Trophoblast cell (in vitro differentiated cells and primary cell): ENCODE data around the gene CCDC102A.

Experiments
- DNase-seq, 2 donors: peaks; one replicate each; pipeline ENCODE4 v3.0.0-alpha.2; 2016
- H2AFZ ChIP-seq: 2 replicates; pipeline ENCODE4 v1.6.1; 2013; ENCODE audit warnings: low read length, moderate library complexity, mild to moderate bottlenecking; ENCODE audit not compliant: insufficient read depth, poor library complexity
- H2AK5ac ChIP-seq: 2 replicates; pipeline ENCODE4 v1.6.1; 2013; ENCODE audit warnings: mild to moderate bottlenecking, low read length
- H2BK120ac ChIP-seq: 2 replicates; pipeline ENCODE4 v1.6.1; 2013; ENCODE audit warnings: low read length, mild to moderate bottlenecking, moderate library complexity; ENCODE audit not compliant: insufficient read depth, poor library complexity
- H2BK12ac ChIP-seq: 2 replicates; pipeline ENCODE4 v1.6.1; 2013; ENCODE audit warnings: mild to moderate bottlenecking, low read length, moderate library complexity
- H2BK5ac ChIP-seq: 2 replicates; pipeline ENCODE4 v1.6.1; 2013; ENCODE audit warnings: low read length, low read depth, moderate library complexity, mild to moderate bottlenecking; ENCODE audit not compliant: poor library complexity
- H3K14ac ChIP-seq: 2 replicates; pipeline ENCODE4 v1.6.1; 2013; ENCODE audit warnings: mild to moderate bottlenecking, low read length
- H3K18ac ChIP-seq: 2 replicates; pipeline ENCODE4 v1.6.1; 2013; ENCODE audit warnings: mild to moderate bottlenecking, low read length
- H3K23ac ChIP-seq: 2 replicates; pipeline ENCODE4 v1.6.1; 2013; ENCODE audit warnings: low read length
- H3K27ac ChIP-seq: 2 replicates; pipeline ENCODE4 v1.5.1; 2013; ENCODE audit warnings: low read depth, mild to moderate bottlenecking, inconsistent platforms, low read length, moderate library complexity
- H3K27me3 ChIP-seq: 2 replicates; pipeline ENCODE4 v1.6.1; 2013; ENCODE audit warnings: inconsistent platforms, mild to moderate bottlenecking, low read length, moderate library complexity; ENCODE audit not compliant: insufficient read depth
- H3K36me3 ChIP-seq, 2 experiments: 1 replicate in 1 of 2; 2 replicates in 1 of 2; pipeline ENCODE4 v1.6.1; 2013; ENCODE audit warnings: low read length in 2 of 2, mild to moderate bottlenecking in 2 of 2, moderate library complexity in 1 of 2; ENCODE audit not compliant: insufficient read depth in 2 of 2, control insufficient read depth in 1 of 2
- H3K4ac ChIP-seq: 2 replicates; pipeline ENCODE4 v1.6.1; 2013; ENCODE audit warnings: low read depth, mild to moderate bottlenecking, low read length, moderate library complexity
- H3K4me1 ChIP-seq, 2 experiments: 1 replicate in 1 of 2; 2 replicates in 1 of 2; pipeline ENCODE4 v1.6.1; 2013; ENCODE audit warnings: low read length in 2 of 2, mild to moderate bottlenecking in 2 of 2, moderate library complexity in 1 of 2; ENCODE audit not compliant: insufficient read depth in 2 of 2, control insufficient read depth in 1 of 2
- H3K4me2 ChIP-seq: 2 replicates; pipeline ENCODE4 v1.6.1; 2013; ENCODE audit warnings: inconsistent platforms, mild to moderate bottlenecking, low read length, moderate library complexity
- H3K4me3 ChIP-seq: 2 replicates; pipeline ENCODE4 v1.5.1; 2013; ENCODE audit warnings: mild to moderate bottlenecking, low read depth, low read length, inconsistent platforms
- H3K79me1 ChIP-seq: one replicate; pipeline ENCODE4 v1.6.1; 2013; ENCODE audit warnings: low read length
- H3K79me2 ChIP-seq: 2 replicates; pipeline ENCODE4 v1.6.1; 2013; ENCODE audit warnings: low read length, mild to moderate bottlenecking; ENCODE audit not compliant: control insufficient read depth, insufficient read depth, poor library complexity
- H3K9ac ChIP-seq: 2 replicates; pipeline ENCODE4 v1.6.1; 2013; ENCODE audit warnings: mild to moderate bottlenecking, low read length
- H3K9me3 ChIP-seq: 2 replicates; pipeline ENCODE4 v1.6.1; 2013; ENCODE audit warnings: low read depth, mild to moderate bottlenecking, control low read depth, inconsistent platforms, low read length; ENCODE audit not compliant: insufficient read depth
- H4K12ac ChIP-seq: 2 replicates; pipeline ENCODE4 v1.6.1; 2013; ENCODE audit warnings: low read depth, mild to moderate bottlenecking, low read length, moderate library complexity
- H4K8ac ChIP-seq: 2 replicates; pipeline ENCODE4 v1.6.1; 2013; ENCODE audit warnings: low read depth, mild to moderate bottlenecking, low read length, moderate library complexity
- H4K91ac ChIP-seq: one replicate; pipeline ENCODE4 v1.6.1; 2013; ENCODE audit warnings: low read depth, mild to moderate bottlenecking, low read length, moderate library complexity
- WGBS: extraction: QIAGEN DNeasy Blood & Tissue Kit; methylation state at CpG from one replicate; pipeline ENCODE4 v1.1.7; 2013; ENCODE audit warnings: missing lambda C conversion rate; ENCODE audit not compliant: insufficient read length, insufficient coverage; ENCODE audit errors: extremely low coverage; 5-methylcytosine and 5-hydroxymethylcytosine counted together

Gene CCDC102A

DNA sequence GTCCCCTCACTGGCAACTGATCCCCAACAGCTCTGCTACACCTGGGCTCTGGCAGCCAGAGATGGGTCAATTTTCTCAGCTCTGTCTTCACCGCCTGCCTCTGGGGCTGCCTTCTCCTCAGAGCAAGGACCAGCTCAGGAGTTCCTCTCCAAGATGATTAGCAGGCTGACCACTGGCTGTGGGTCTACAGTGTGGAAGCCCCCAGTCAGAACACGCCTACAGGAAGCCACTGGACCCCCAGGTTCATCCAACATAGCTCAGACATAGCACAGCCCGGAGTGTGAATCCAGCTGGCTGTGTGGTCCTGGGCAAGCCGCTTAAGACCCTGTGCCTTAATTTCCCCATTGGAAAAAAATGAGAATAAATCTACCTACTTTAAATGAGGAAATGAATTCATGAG is 55.0 kb downstream of the CCDC102A start:
- Histone ChIP-seq H3K9ac (no peak overlapping the region), H3K14ac (peak overlapping the region; percentile 50), H3K27ac (peak overlapping the region; percentile 70), H4K91ac (peak overlapping the region; percentile 65), H2AK5ac (no peak overlapping the region), H3K9me3 (peaks cover 3% of the 10 kb centered on the region), H3K4me1 (peaks cover 60 to 76% of the 10 kb centered on the region in 2 experiments), H2BK5ac (peak overlapping the region; percentile 59), H3K36me3 (peaks cover 73 to 83% of the 10 kb centered on the region in 2 experiments), H4K12ac (peak overlapping the region; percentile 28), H4K8ac (peak overlapping the region; percentile 40), H3K79me1 (peaks cover 69% of the 10 kb centered on the region), H3K18ac (peak overlapping the region; percentile 73), H2BK12ac (peak overlapping the region; percentile 12), H3K27me3 (no peaks in the 10 kb centered on the region), H3K79me2 (peaks cover 76% of the 10 kb centered on the region), H3K4ac (peak overlapping the region; percentile 89), H3K4me3 (no peak overlapping the region), H2BK120ac (peak overlapping the region; percentile 1), H3K4me2 (no peak overlapping the region), H2AFZ (no peak overlapping the region), H3K23ac (no peak overlapping the region)
- no peak for DNase-seq
- no CpG with 5 or more reads among the region's 4 CpGs for WGBS

DNA sequence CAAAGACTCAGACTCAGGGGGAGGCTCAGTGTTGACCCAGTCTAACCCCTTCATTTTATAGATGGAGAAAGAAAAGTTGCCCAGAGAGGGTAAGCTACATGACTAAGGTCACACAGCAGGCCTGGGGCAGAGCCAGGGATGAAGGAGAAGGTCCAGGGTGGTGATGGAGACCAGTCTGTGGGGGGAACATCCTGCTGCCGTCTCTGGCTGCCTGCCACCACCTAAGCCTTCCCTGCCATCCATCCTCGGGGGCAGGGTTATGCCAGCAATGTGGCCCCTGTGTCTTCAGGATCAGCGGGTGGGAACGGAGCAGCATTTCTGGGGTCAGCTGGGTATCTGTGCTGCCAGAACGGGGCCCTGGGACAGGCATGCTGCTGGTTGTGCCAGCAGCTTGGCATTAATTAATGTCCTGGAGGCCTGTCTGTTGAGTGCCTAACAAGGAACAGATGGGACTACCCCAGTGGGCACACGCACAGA is 55.6 kb downstream of the CCDC102A start:
- Histone ChIP-seq H3K4me1 (peaks cover 66 to 82% of the 10 kb centered on the region in 2 experiments), H2AK5ac (no peak overlapping the region), H3K9me3 (peaks cover 3% of the 10 kb centered on the region), H3K4me3 (no peak overlapping the region), H4K91ac (peak overlapping the region; percentile 65), H3K14ac (peak overlapping the region; percentile 50), H3K27me3 (no peaks in the 10 kb centered on the region), H2BK120ac (peak overlapping the region; percentile 1), H3K23ac (no peak overlapping the region), H4K12ac (peak overlapping the region; percentile 4), H3K79me1 (peaks cover 67% of the 10 kb centered on the region), H3K36me3 (peaks cover 80 to 89% of the 10 kb centered on the region in 2 experiments), H2BK5ac (peak overlapping the region; percentile 73), H2BK12ac (peak overlapping the region; percentile 50), H3K79me2 (peaks cover 72% of the 10 kb centered on the region), H3K4me2 (peak overlapping the region; percentile 10), H3K18ac (peak overlapping the region; percentile 73), H4K8ac (peak overlapping the region; percentile 43), H3K4ac (peak overlapping the region; percentile 89), H3K9ac (no peak overlapping the region), H2AFZ (no peak overlapping the region), H3K27ac (peak overlapping the region; percentile 70)
- DNase-seq: no peak
- no CpG with 5 or more reads among the region's 6 CpGs for WGBS

DNA sequence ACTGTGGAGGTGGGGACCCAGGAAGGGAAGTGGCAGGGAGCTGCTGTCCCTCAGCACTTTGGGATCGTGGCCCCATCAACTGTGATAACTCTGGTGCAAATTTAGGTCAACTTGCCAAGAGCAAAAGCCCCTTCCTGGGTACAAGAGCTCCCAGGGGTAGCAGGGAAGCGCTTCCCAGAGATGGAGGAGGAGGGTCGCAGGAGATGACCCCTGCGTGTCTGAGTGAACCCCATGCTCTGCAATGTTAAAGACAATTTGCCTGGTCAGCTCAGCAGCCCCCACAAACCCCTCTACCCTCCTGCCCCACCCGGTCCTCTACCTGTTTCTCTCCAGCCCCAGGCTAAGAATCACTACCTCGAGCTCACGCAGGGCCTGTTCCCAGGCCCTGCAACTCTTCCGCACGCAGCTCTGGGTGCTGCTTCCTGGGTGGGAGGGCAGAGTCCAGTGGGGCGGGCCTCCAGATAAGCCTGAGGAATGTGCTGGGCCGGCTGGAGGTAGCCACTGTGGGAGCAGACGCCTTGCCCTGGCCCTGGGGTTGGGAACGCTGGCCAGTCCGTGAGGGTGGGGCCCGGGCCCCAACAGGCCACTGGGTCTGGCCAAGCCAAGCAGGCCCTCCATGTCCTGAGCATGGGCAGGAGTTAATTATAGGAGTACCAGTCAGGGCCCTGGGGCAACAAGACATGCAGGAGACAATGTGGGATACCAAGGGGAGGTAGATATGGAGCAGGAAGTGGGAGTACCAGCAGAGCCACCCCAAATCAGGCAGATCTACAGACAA is 56.2 kb downstream of the CCDC102A start:
- Histone ChIP-seq H3K79me2 (peaks cover 66% of the 10 kb centered on the region), H3K27ac (peak overlapping the region; percentile 70), H3K9me3 (peaks cover 3% of the 10 kb centered on the region), H3K23ac (no peak overlapping the region), H3K9ac (no peak overlapping the region), H3K18ac (peak overlapping the region; percentile 19), H3K14ac (peak overlapping the region; percentile 66), H3K4ac (peak overlapping the region; percentile 89), H3K4me2 (peak overlapping the region; percentile 49), H4K12ac (no peak overlapping the region), H3K36me3 (peaks cover 81 to 91% of the 10 kb centered on the region in 2 experiments), H4K91ac (peak overlapping the region; percentile 65), H3K27me3 (no peaks in the 10 kb centered on the region), H3K4me3 (no peak overlapping the region), H2BK120ac (peak overlapping the region; percentile 57), H4K8ac (peak overlapping the region; percentile 72), H2AFZ (no peak overlapping the region), H3K4me1 (peaks cover 71 to 84% of the 10 kb centered on the region in 2 experiments), H2BK5ac (peak overlapping the region; percentile 66), H2BK12ac (peak overlapping the region; percentile 38), H3K79me1 (peaks cover 63% of the 10 kb centered on the region), H2AK5ac (no peak overlapping the region)
- DNase-seq: peak; percentile 43 to 69
- WGBS: no CpG with 5 or more reads among the region's 15 CpGs

DNA sequence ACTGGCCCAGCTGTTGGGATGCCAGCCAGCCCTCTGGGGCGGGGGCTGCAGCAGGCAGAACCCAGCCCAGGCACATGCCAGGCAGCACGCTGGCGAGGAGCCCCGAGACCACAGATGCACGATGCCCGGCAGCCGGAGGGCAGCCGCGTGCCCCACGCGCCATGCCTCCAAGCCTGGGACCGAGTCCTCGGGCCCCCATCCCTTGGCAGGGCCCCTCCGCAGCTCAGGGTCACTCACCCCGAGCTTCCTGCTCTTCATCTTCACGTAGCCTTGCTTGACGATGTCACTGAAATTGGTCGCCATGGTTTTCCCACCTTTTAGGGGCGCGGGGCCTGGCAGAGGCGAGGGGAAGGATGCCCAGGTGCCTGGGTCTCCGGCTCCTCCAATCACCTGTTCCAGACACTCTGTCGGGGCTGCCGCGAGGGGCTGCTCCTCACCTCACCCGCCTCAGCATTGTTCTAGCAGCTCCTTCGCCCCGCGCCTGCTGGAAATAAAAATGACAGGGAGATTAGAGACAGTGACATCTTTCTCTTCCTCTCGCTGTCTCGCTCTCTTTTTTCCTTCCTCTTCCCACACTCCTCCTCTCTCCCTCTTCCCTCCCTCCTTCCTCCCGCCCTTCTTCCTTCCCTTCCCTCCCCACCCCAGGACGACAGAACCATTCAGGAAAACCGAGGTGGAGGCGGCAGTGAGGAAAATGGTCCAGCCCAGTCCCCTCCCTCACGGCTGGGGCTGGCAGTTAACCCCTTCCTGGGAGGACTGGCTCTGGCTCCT is 57.0 kb downstream of the CCDC102A start:
- H3K79me1 ChIP-seq: peaks cover 56% of the 10 kb centered on the region
- H3K14ac ChIP-seq: peak overlapping the region; percentile 66
- H3K27me3 ChIP-seq: no peaks in the 10 kb centered on the region
- H3K18ac ChIP-seq: peak overlapping the region; percentile 20
- H4K12ac ChIP-seq: no peak overlapping the region
- H3K4ac ChIP-seq: peak overlapping the region; percentile 89
- peaks cover 81 to 91% of the 10 kb centered on the region in 2 experiments for H3K36me3 ChIP-seq
- 100% methylated on average over 1 of the region's 36 CpGs for WGBS
- DNase-seq: no peak
- H4K8ac ChIP-seq: peak overlapping the region; percentile 72
- H2BK120ac ChIP-seq: peak overlapping the region; percentile 57
- H3K4me3 ChIP-seq: peak overlapping the region; percentile 38
- peaks cover 58% of the 10 kb centered on the region for H3K79me2 ChIP-seq
- peak overlapping the region; percentile 51 for H2BK12ac ChIP-seq
- H2AFZ ChIP-seq: no peak overlapping the region
- peak overlapping the region; percentile 65 for H4K91ac ChIP-seq
- peak overlapping the region; percentile 15 for H3K9ac ChIP-seq
- H2AK5ac ChIP-seq: peak overlapping the region; percentile 4
- H3K4me2 ChIP-seq: peak overlapping the region; percentile 49
- H3K9me3 ChIP-seq: peaks cover 3% of the 10 kb centered on the region
- peak overlapping the region; percentile 70 for H3K27ac ChIP-seq
- H3K4me1 ChIP-seq: peaks cover 71 to 78% of the 10 kb centered on the region in 2 experiments
- no peak overlapping the region for H3K23ac ChIP-seq
- H2BK5ac ChIP-seq: peak overlapping the region; percentile 66
